NOMO-1 (cell line): Measurements from ENCODE around the gene RGS6.

Experiments
- DNase-seq, 2 experiments: peaks; one replicate each; lab custom pipeline; 2025; ENCODE audit not compliant: unreplicated experiment in 2 of 2; lab: John Stamatoyannopoulos, UW

The RGS6 gene

DNA sequence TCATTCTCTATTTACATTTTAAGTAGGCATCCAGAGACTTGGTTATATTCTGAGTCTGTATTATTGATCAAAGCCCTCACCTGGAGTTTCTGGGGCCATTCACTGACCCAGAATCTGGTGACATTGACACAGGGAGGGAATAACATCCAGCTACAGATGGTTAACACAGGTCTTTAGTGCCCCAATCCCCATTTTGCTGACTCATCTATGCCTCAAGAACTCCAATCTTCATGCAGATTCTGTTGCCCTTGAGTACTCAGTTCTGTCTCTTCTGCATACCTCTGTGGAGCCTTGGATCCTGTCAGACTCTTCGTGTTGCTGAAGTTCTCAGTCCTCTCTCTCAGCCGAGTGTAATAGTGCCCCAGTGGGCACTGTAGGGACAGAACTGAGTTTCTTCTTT lies 208.9 kb downstream of the RGS6 start:
- DNase-seq = no peak

GRCh38 chr14:72142328-72142727 lies 210.1 kb downstream of the RGS6 start:
- DNase-seq = no peak

GRCh38 chr14:72146241-72146640 lies 214.0 kb downstream of the RGS6 start:
- no peak for DNase-seq

- DNase-seq = no peak
Observed at GRCh38 chr14:72154645-72155378, 222.6 kb downstream of the RGS6 start.

- DNase-seq = no peak
Observed at GRCh38 chr14:72155379-72155993, 223.3 kb downstream of the RGS6 start.

GRCh38 chr14:72164420-72165228 lies 232.4 kb downstream of the RGS6 start:
- peak; percentile 49 to 74 for DNase-seq

DNA sequence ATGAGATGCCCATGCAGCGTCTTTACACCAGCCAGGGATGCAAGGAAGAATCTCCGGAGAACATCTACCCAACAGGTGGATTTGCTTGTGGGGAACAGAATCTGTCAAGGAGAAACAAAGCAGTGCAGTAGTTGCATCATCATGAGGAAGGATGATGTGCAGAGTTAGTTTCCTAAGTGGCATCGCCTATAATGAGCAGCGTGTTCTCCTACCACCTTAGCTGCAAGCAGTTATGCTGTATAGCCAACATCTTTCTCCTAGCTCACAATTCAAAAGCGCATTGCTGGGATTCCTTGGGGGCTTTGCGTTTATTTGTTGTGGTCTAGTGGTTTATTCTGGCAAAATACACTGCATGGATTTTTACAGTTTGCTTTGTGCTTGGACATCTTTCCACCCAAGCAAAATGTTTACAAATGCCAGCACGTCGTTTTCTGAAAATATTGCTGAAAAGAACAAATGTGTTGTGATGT lies 233.0 kb downstream of the RGS6 start:
- DNase-seq = peak in 1 of 2 experiments; percentile 54

DNA sequence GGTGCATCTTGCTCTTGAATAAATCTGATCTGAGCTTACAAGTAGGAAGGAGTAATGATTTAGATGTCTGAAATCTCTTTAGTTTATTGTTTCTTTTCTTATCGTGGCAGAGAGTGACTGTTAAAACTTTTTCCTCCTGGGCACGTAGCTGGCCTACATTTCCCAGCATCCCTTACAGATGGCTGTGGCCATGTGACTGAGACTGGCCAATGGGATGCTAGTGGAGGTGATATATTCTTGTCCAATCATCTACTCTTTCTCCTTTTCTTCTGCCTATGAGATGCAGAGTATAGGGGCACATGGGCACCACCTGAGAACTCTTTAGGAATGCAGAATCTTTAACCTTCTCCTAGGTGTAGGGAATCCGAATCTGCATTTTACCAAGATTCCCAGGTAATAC lies 237.3 kb downstream of the RGS6 start:
- no peak for DNase-seq

- DNase-seq = no peak
Observed at GRCh38 chr14:72172049-72172448, 239.8 kb downstream of the RGS6 start.

GRCh38 chr14:72172597-72172996 lies 240.4 kb downstream of the RGS6 start:
- no peak for DNase-seq

- no peak for DNase-seq
Observed at GRCh38 chr14:72173038-72173720, 240.9 kb downstream of the RGS6 start.

DNA sequence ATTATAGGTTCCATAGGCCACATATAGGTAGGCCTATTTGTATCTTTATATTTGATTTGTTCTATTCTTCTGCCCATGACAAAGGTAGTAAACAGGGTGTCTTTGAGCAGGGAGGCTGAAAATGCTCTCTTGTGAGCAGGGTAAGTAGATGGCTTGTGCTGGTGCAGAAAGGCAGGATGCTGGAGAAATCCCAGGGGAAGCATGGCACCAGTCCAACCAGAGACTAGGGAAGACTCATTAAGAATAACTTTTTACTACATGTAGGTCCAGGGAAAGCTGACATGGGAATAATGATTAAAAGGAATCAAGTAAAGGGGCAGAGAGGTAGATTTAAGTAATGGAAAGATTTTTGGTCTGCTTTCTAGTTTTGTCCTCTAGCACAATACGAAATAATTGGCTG lies 245.0 kb downstream of the RGS6 start:
- no peak for DNase-seq

DNA sequence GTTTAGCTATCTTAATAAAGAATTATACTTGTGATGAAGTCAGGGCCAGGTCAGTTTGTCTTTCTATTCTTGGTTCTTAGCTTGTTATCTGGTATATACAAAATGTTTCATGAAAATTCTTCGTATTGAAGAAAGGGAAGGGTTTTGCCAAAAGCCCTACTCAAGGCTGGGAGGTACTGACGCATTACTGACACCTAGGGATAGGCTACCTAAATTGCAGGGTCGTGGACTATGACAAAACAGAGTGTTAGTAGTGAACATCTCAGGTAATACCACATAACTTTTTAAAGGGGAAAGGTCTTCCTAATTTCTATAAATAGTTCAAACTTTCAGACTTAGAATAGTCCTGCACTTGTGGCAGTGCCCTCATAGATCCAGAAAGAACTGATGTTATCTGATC lies 246.3 kb downstream of the RGS6 start:
- no peak for DNase-seq

GRCh38 chr14:72182708-72183432 lies 250.6 kb downstream of the RGS6 start:
- no peak for DNase-seq

DNA sequence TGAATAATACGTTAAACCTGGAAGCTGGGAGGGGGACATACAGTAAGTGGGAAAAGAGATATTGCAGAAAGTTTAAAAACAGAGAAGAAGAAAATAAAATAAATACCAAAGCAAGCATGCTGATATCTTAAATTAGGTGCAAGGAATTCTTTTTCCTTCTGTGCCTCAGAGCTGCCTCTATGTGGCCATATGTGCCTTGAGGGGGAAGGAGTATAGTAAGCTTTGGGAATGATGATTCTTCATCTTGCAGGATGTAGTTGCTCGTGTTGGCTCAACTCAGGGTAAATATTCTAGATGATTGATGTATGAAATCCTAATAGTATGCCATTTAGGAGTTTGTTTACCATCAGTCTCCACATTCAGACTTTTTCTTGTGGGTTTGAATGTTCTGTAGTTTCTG lies 251.4 kb downstream of the RGS6 start:
- DNase-seq = no peak

DNA sequence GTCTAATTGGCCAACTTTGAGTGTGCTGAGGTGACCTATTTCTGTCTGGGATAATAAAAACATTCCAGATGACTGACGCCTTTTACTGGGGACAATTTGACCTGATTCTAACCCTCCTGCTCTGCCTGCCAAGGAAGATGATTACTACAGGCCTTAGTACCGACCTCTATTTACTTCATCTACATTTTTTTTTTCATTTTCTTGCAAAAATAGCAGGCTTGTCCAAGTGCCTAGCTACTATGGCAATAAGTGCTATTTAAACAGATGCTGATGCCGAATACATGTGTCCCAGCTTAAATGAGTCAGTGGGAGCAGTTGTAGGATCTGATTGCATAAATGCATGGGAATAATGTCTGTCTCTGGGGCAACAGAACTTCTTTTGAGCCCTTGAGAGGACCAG lies 254.3 kb downstream of the RGS6 start:
- DNase-seq = no peak

DNA sequence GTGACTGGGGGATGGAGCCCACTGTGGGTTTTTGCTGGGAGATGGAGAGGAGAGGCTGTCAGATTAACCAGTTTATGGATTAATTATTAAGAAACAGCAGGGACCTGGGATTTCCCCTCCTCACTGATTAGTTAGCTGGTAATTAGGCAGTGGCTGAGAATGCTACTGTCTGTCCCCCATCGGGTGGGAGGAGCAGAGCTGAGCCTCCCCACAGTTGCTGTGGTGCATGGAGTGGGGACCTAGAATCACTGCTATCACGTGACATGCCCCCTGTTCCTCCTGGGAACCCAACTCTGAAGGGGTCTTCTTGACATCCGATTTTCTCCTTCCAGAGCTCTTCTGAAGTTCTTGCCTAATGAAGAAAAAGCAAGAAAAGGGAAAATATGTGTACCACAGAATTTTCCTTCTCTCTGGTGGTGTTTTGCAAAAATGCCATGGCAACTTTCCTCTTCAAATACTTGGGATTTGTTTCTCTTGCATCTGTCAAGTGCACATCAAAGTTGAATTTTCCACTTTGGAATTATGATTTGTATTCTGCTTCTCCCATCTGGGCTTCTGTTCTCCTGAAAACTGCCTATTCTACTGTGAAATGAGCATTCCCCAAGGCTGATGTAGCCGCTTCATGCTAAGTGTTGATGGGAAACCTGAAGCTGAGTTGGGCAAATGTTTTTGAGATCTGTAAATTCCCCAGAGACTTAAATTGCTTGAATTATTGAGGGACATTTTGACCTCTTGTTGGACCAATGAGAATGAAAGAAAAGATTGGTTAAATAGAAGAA lies 264.2 kb downstream of the RGS6 start:
- no peak for DNase-seq

DNA sequence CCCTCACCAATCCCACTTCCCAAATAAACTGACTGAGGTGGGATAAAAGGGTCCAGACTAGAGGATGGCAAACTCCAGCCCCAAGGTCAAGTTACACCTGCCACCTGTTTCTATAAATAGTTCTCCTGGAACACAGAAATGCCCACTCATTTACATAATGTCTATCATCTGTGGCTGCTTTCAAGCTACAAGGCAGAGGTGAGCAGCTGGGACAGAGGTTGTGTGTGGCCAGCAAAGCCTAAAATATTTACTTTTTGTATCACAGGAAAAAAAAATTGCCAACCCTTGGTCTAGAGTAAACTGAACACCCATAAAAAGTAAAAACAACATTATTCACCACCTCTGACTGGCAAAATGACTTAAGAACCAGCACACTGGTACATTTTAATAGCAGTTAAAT lies 269.4 kb downstream of the RGS6 start:
- no peak for DNase-seq

DNA sequence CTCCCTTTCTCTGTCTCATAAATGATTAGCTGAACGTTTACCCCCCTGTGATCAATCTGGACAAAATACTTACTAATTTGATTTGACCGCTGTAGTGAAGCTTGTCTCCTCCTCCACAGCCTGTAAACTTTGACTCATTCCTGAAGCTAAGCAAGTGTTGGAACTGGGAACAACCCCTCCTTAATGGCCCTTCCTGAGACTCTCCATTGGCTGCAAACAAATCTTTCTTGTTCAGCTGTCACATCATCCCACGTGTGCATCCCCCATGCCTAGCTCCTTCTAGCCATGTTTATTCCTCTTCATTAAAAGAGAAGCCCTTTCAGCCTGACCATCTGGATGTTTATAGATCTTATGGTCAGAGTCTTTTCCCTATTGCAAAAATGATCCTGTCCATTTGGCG lies 281.2 kb downstream of the RGS6 start:
- no peak for DNase-seq

- DNase-seq = no peak
Observed at GRCh38 chr14:72215080-72215479, 282.9 kb downstream of the RGS6 start.
